ENCODE measurements around the gene PHTF2.

- TF ChIP-seq CTCF (tag by site-specific recombination; IDR thresholded peaks at IDR 0.05) (no peak), REST (tag by site-specific recombination; IDR thresholded peaks at IDR 0.05) (no peak), MEIS1 (CRISPR knock-in tag; IDR thresholded peaks at IDR 0.05; ENCODE audit: borderline replicate concordance) (no peak), ZNF274 (IDR thresholded peaks at IDR 0.05; ENCODE audit: low read length) (no peak), ZNF274 (tag by site-specific recombination; IDR thresholded peaks at IDR 0.05; ENCODE audit: borderline replicate concordance) (no peak)
These were observed 14.6 kb downstream of the PHTF2 start for GRCh38 chr7:77813180-77813579.
